ENCODE data around the gene KIAA0753. TPM values are rescaled to one million over a fixed set of nuclear protein-coding genes. Genes with fewer than 3 reads are reported as not detected.

Gene KIAA0753
- total RNA-seq, 1 experiment from 2014 or later, result 18.3 TPM

- no peak for TF ChIP-seq JUND (IDR thresholded peaks at IDR 0.05)
- no peak for TF ChIP-seq POLR2AphosphoS5 (IDR thresholded peaks at IDR 0.05; ENCODE audit: low read depth, low read length)
- no peak for TF ChIP-seq POLR2A (IDR thresholded peaks at IDR 0.05; ENCODE audit: borderline replicate concordance, extremely low read depth, insufficient read depth, insufficient read length)
- no peak for TF ChIP-seq EGR1 (IDR thresholded peaks at IDR 0.05; ENCODE audit: low read depth)
- TF ChIP-seq CTCF (IDR thresholded peaks at IDR 0.05 in 2 of 3, conservative IDR thresholded peaks at IDR 0.05 in 1 of 3; ENCODE audit: borderline replicate concordance in 1 of 3, insufficient read depth in 1 of 3, low read depth in 2 of 3, low read length in 2 of 3), result no peak
- TF ChIP-seq MAX (IDR thresholded peaks at IDR 0.05), result no peak
- H3K27ac ChIP-seq (ENCODE audit: low read depth, low read length), result no peak overlapping the region
- ATAC-seq (no peak), DNase-seq (ENCODE audit: low read depth, low spot score) (no peak)
- no peak overlapping the region for H2AFZ ChIP-seq (ENCODE audit: low read depth, low read length, poor library complexity, severe bottlenecking)
- CTCF ChIA-PET, result interaction anchor here (2.3 kb wide), 1 partner anchor 12 kb away, joined by 5 read pairs; no protein-coding TSS in a partner anchor
- RAD21 ChIA-PET (ENCODE audit: low non-redundant PET in 1 of 2, low total read pairs in 2 of 2, uncharacterized antibody in 2 of 2, unreplicated experiment in 2 of 2), result no interaction called here
- H3K4me3 ChIP-seq (replicated peaks in 1 of 2; ENCODE audit: low read depth in 1 of 2, low read length in 2 of 2), result no peak overlapping the region
- no peaks in the 10 kb centered on the region for H3K9me2 ChIP-seq (ENCODE audit: insufficient read depth)
- no peak overlapping the region for H3K4me2 ChIP-seq (ENCODE audit: low read length)
- no peaks in the 10 kb centered on the region for H3K36me3 ChIP-seq (ENCODE audit: control insufficient read depth in 1 of 2, insufficient read depth in 2 of 2, low read length in 2 of 2)
- no peak overlapping the region for H3K9ac ChIP-seq (ENCODE audit: low read length)
- intact Hi-C loops (cut with micrococcal nuclease), result no loop called here
- no peaks in the 10 kb centered on the region for H3K9me3 ChIP-seq (ENCODE audit: control insufficient read depth in 1 of 2, insufficient read depth in 1 of 2, low read depth in 1 of 2, low read length in 2 of 2)
- H3K79me2 ChIP-seq (ENCODE audit: insufficient read depth, low read length), result no peaks in the 10 kb centered on the region
- H3K4me1 ChIP-seq (ENCODE audit: control insufficient read depth in 1 of 2, insufficient read depth in 2 of 2, low read length in 2 of 2), result no peaks in the 10 kb centered on the region
- no TSS peak for BruUV-seq (replicated peaks)
- H3K27me3 ChIP-seq (ENCODE audit: insufficient read depth, low read length), result no peaks in the 10 kb centered on the region
- no peaks in the 10 kb centered on the region for H4K20me1 ChIP-seq (ENCODE audit: insufficient read depth)
- POLR2A ChIA-PET, result no interaction called here
These were observed 37.4 kb upstream of the KIAA0753 start for GRCh38 chr17:6677946-6678345.

GRCh38 chr17:6677158-6677831 is 36.8 kb upstream of the KIAA0753 start:
- Histone ChIP-seq H3K4me2 (ENCODE audit: low read length) (no peak overlapping the region), H3K9ac (ENCODE audit: low read length) (no peak overlapping the region), H3K79me2 (ENCODE audit: insufficient read depth, low read length) (no peaks in the 10 kb centered on the region), H3K9me3 (ENCODE audit: control insufficient read depth in 1 of 2, insufficient read depth in 1 of 2, low read depth in 1 of 2, low read length in 2 of 2) (no peaks in the 10 kb centered on the region), H3K36me3 (ENCODE audit: control insufficient read depth in 1 of 2, insufficient read depth in 2 of 2, low read length in 2 of 2) (no peaks in the 10 kb centered on the region), H3K9me2 (ENCODE audit: insufficient read depth) (no peaks in the 10 kb centered on the region), H4K20me1 (ENCODE audit: insufficient read depth) (no peaks in the 10 kb centered on the region), H3K4me3 (replicated peaks in 1 of 2; ENCODE audit: low read depth in 1 of 2, low read length in 2 of 2) (no peak overlapping the region), H3K27ac (ENCODE audit: low read depth, low read length) (no peak overlapping the region), H3K4me1 (ENCODE audit: control insufficient read depth in 1 of 2, insufficient read depth in 2 of 2, low read length in 2 of 2) (no peaks in the 10 kb centered on the region), H2AFZ (ENCODE audit: low read depth, low read length, poor library complexity, severe bottlenecking) (no peak overlapping the region), H3K27me3 (ENCODE audit: insufficient read depth, low read length) (no peaks in the 10 kb centered on the region)
- ChIA-PET POLR2A (no interaction called here), CTCF (interaction anchor here (1.2 to 2.3 kb wide), 2 partner anchors 11 to 24 kb away, joined by 5 read pairs; no protein-coding TSS in a partner anchor), RAD21 (ENCODE audit: low non-redundant PET in 1 of 2, low total read pairs in 2 of 2, uncharacterized antibody in 2 of 2, unreplicated experiment in 2 of 2) (no interaction called here)
- no peak for ATAC-seq
- no TSS peak for BruUV-seq (replicated peaks)
- no peak for DNase-seq (ENCODE audit: low read depth, low spot score)
- intact Hi-C loops (cut with micrococcal nuclease), result no loop called here
- TF ChIP-seq CTCF (IDR thresholded peaks at IDR 0.05 in 2 of 3, conservative IDR thresholded peaks at IDR 0.05 in 1 of 3; ENCODE audit: borderline replicate concordance in 1 of 3, insufficient read depth in 1 of 3, low read depth in 2 of 3, low read length in 2 of 3) (no peak), JUND (IDR thresholded peaks at IDR 0.05) (no peak), TCF7L2 (IDR thresholded peaks at IDR 0.05; ENCODE audit: borderline replicate concordance, extremely low read depth, insufficient read depth, insufficient read length) (no peak), SRF (IDR thresholded peaks at IDR 0.05; ENCODE audit: low read depth) (no peak), RAD21 (IDR thresholded peaks at IDR 0.05; ENCODE audit: low read depth) (no peak), EZH2phosphoT487 (IDR thresholded peaks at IDR 0.05; ENCODE audit: borderline replicate concordance) (no peak), POLR2AphosphoS5 (IDR thresholded peaks at IDR 0.05; ENCODE audit: low read depth, low read length) (no peak), POLR2A (IDR thresholded peaks at IDR 0.05; ENCODE audit: borderline replicate concordance, extremely low read depth, insufficient read depth, insufficient read length) (no peak), ATF3 (IDR thresholded peaks at IDR 0.05) (no peak), EGR1 (IDR thresholded peaks at IDR 0.05; ENCODE audit: low read depth) (no peak), EZH2 (IDR thresholded peaks at IDR 0.05) (no peak), YY1 (IDR thresholded peaks at IDR 0.05; ENCODE audit: extremely low read depth, insufficient replicate concordance, low read depth, low read length) (no peak)
